K562 (cell line): ENCODE data around the gene MED15. TPM values are rescaled to one million over a fixed set of nuclear protein-coding genes. Genes with fewer than 3 reads are reported as not detected.

Experiments used
- ATF1 ChIP-seq, 2 experiments: fragments of 450-650 bp in 1 of 2; IDR thresholded peaks; 2 replicates each; pipeline ENCODE4 v1.6.1; 2016; ENCODE audit warnings: missing compliant biosample characterization in 1 of 2, missing genetic modification characterization in 1 of 2
- ELF4 ChIP-seq: fragments of 450-650 bp; formaldehyde crosslinking; IDR thresholded peaks from 2 replicates; pipeline ENCODE4 v1.4.0; 2022; ENCODE audit warnings: missing genetic modification characterization
- FOXK1 ChIP-seq: sonication (generic); formaldehyde crosslinking; IDR thresholded peaks from 2 replicates; pipeline ENCODE4 v1.8.0; 2022; ENCODE audit warnings: missing genetic modification reagents, mild to moderate bottlenecking, borderline replicate concordance
- HNRNPLL ChIP-seq: fragments of 200-400 bp; formaldehyde crosslinking; IDR thresholded peaks from 2 replicates; pipeline ENCODE4 v1.6.1; 2017; ENCODE audit warnings: low read length, low read depth, mild to moderate bottlenecking; ENCODE audit not compliant: poor library complexity, severe bottlenecking
- NR4A1 ChIP-seq, 2 experiments: fragments of 250-450 bp in 1 of 2; fragments of 450-650 bp in 1 of 2; sonication (Bioruptor Pico) in 1 of 2; IDR thresholded peaks; 2 replicates each; pipeline versions ENCODE4 v1.4.0 to v1.6.1; 2016 to 2020; ENCODE audit warnings: mild to moderate bottlenecking in 2 of 2, missing compliant biosample characterization in 1 of 2, missing genetic modification characterization in 1 of 2, moderate library complexity in 1 of 2
- PHB ChIP-seq: fragments of 250-450 bp; sonication (Bioruptor Pico); IDR thresholded peaks from 2 replicates; pipeline ENCODE4 v1.5.0; 2021
- POLR2G ChIP-seq: fragments of 200-400 bp; formaldehyde crosslinking; IDR thresholded peaks from 2 replicates; pipeline ENCODE4 v1.6.1; 2017; ENCODE audit warnings: low read depth, mild to moderate bottlenecking, antibody characterized with exemption, low read length, moderate library complexity
- PURB ChIP-seq: sonication (generic); formaldehyde crosslinking; IDR thresholded peaks from 2 replicates; pipeline ENCODE4 v1.9.0; 2021; ENCODE audit warnings: low read depth, mild to moderate bottlenecking, missing genetic modification reagents
- RAD21 ChIP-seq, 2 experiments: fragments of 250-450 bp in 1 of 2; fragments of 450-650 bp in 1 of 2; sonication (Bioruptor Pico) in 1 of 2; formaldehyde crosslinking in 1 of 2; IDR thresholded peaks in 1 of 2; conservative IDR thresholded peaks in 1 of 2; 2 replicates each; pipeline versions ENCODE4 v1.4.0 to v1.8.0; 2020 to 2022; ENCODE audit warnings: mild to moderate bottlenecking in 2 of 2, moderate library complexity in 1 of 2
- SAFB ChIP-seq: fragments of 200-400 bp; formaldehyde crosslinking; IDR thresholded peaks from 2 replicates; pipeline ENCODE4 v1.6.1; 2017; ENCODE audit warnings: low read depth, low read length, borderline replicate concordance
- TBL1XR1 ChIP-seq, 2 experiments: IDR thresholded peaks; 2 replicates each; pipeline ENCODE4 v1.6.1; 2012; ENCODE audit warnings: improper control_type of control experiment in 2 of 2, low read length in 2 of 2, mild to moderate bottlenecking in 1 of 2
- TEAD4 ChIP-seq, 2 experiments: sonication (generic) in 1 of 2; formaldehyde crosslinking in 1 of 2; IDR thresholded peaks; 2 replicates each; pipeline versions ENCODE4 v1.6.1 to v1.8.0; 2012 to 2022; ENCODE audit warnings: borderline replicate concordance in 1 of 2, inconsistent platforms in 1 of 2, low read length in 1 of 2, mild to moderate bottlenecking in 1 of 2, missing genetic modification reagents in 1 of 2
- ZNF217 ChIP-seq: sonication (generic); formaldehyde crosslinking; IDR thresholded peaks from 2 replicates; pipeline ENCODE4 v1.8.0; 2022; ENCODE audit warnings: mild to moderate bottlenecking, missing genetic modification reagents
- ZNF431 ChIP-seq: sonication (generic); formaldehyde crosslinking; IDR thresholded peaks from 2 replicates; pipeline ENCODE4 v1.8.0; 2022; ENCODE audit warnings: mild to moderate bottlenecking, missing genetic modification reagents
- ZNF77 ChIP-seq: fragments of 250-450 bp; sonication (Bioruptor Pico); IDR thresholded peaks from 2 replicates; pipeline ENCODE4 v1.5.0; 2020
- polyA plus RNA-seq, 8 experiments: library from polyadenylated mRNA; depleted of rRNA in 4 of 8; stranded (reverse) in 5 of 8; unstranded in 3 of 8; fragments of >200 nt; fragmentation: Nextera tagmentation in 2 of 8; fragmentation: Illumina TruSeq in 1 of 8; extraction: Ambion mirVana in 2 of 8; extraction: Trizol in 1 of 8; gene quantifications; 2 replicates each; pipeline versions ENCODE4 v1.2.1 to v1.2.3, GENCODE V29; 2011 to 2014; ENCODE audit warnings: inconsistent platforms in 1 of 8, missing spikeins in 1 of 8
- total RNA-seq, 7 experiments: library from RNA; depleted of rRNA in 6 of 7; stranded (reverse); fragments of >200 nt in 6 of 7; fragmentation: Illumina TruSeq in 2 of 7; extraction: Trizol in 2 of 7; gene quantifications; 2 replicates each; pipeline versions ENCODE4 v1.2.1 to v1.2.3, GENCODE V29; 2011 to 2021; ENCODE audit warnings: low replicate concordance in 1 of 7
- TF ChIP-seq, protein P1 (sequence below): sonication (generic); formaldehyde crosslinking; IDR thresholded peaks from 2 replicates; pipeline ENCODE4 v1.8.0; 2022; ENCODE audit warnings: mild to moderate bottlenecking, missing genetic modification reagents
- TF ChIP-seq, protein P2 (sequence below): fragments of 450-650 bp; IDR thresholded peaks from one replicate; pipeline ENCODE4 v1.6.1; 2018; ENCODE audit warnings: mild to moderate bottlenecking, moderate library complexity; ENCODE audit not compliant: partially characterized antibody
- TF ChIP-seq, protein P3 (sequence below): fragments of 450-650 bp; formaldehyde crosslinking; IDR thresholded peaks from 2 replicates; pipeline ENCODE4 v1.4.0; 2020; ENCODE audit warnings: mild to moderate bottlenecking, mixed read lengths
- TF ChIP-seq, protein P4 (sequence below): sonication (generic); formaldehyde crosslinking; IDR thresholded peaks from 2 replicates; pipeline ENCODE4 v1.8.0; 2022; ENCODE audit warnings: mild to moderate bottlenecking, missing genetic modification reagents

MED15 gene
- total and polyA plus RNA-seq, 9 of the 15 experiments (the other 6 are each of a cell fraction or from before 2014, with no cell fraction given): 4.0 to 271 (median 60.1) TPM

DNA sequence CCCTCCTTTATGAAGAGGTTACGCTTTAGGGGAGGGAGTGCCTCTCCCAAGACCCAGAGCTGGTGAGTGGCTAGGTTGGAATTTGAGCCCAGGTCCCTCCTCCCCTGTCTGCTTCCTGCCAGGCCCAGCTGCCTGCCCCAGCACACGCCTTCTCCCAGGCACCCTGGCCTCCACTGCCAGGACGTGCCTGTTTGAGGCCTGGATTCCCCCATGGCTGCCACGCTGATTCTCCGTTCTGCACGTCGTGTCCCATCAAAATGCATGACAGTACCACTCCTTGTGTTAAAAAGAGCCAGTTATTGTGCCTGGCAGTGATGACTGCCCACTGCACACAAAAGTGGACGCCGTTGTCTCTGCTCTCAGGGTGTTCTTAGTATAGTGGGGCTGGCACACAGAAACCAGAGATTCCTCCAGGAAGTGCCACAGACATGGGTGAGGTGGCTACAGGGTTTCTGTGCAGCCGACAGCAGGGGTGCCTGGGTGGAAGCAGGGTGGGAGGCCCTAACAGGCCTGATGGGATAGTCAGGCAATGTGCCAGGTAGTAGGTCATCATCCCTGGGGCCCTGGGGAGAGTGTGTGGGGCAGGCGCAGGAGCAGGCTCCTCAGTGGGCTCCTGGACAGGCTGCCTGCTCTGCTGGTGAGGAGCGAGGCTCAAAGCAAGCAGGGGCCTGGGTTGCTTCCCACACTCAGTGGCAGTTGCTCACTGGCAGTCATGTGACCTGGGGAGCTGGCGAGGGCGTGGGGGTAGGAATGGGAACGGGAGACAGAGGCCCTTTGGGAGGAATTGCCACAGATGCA is 24.2 kb downstream of the MED15 start (continued):
- TF ChIP-seq, protein P1, sequence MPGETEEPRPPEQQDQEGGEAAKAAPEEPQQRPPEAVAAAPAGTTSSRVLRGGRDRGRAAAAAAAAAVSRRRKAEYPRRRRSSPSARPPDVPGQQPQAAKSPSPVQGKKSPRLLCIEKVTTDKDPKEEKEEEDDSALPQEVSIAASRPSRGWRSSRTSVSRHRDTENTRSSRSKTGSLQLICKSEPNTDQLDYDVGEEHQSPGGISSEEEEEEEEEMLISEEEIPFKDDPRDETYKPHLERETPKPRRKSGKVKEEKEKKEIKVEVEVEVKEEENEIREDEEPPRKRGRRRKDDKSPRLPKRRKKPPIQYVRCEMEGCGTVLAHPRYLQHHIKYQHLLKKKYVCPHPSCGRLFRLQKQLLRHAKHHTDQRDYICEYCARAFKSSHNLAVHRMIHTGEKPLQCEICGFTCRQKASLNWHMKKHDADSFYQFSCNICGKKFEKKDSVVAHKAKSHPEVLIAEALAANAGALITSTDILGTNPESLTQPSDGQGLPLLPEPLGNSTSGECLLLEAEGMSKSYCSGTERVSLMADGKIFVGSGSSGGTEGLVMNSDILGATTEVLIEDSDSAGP (CRISPR knock-in tag): peak; percentile 29; the same call in 1 of the 2 replicates
- TF ChIP-seq PURB (CRISPR knock-in tag) (0 out of 2 replicates have a peak, but pooled peaks have one; percentile 51), HNRNPLL (peak; percentile 26), ATF1 (CRISPR knock-in tag; IDR thresholded peaks at IDR 0.05) (no peak), ATF1 (tag; IDR thresholded peaks at IDR 0.05) (0 out of 2 replicates have a peak, but pooled peaks have one; percentile 17), ZNF77 (CRISPR knock-in tag) (0 out of 2 replicates have a peak, but pooled peaks have one; percentile 28), SAFB (no peak), RAD21 (CRISPR knock-in tag; conservative IDR thresholded peaks at IDR 0.05 in 1 of 2, IDR thresholded peaks at IDR 0.05 in 1 of 2) (no peak), TBL1XR1 (IDR thresholded peaks at IDR 0.05; ENCODE audit: low read length in 2 of 2) (peak in 1 of 2 experiments; percentile 37; a peak in 1 of 4 replicates), PHB (CRISPR knock-in tag) (peak; percentile 15; the same call in 1 of the 2 replicates), FOXK1 (CRISPR knock-in tag) (peak; percentile 68; the same call in 1 of the 2 replicates), TEAD4 (IDR thresholded peaks at IDR 0.05; ENCODE audit: low read length) (no peak), TEAD4 (CRISPR knock-in tag; IDR thresholded peaks at IDR 0.05; ENCODE audit: borderline replicate concordance) (no peak; the same call in 1 of the 2 replicates), ZNF431 (no peak), NR4A1 (CRISPR knock-in tag; IDR thresholded peaks at IDR 0.05) (0 out of 2 replicates have a peak, but pooled peaks have one; percentile 41), NR4A1 (tag; IDR thresholded peaks at IDR 0.05) (no peak), ZNF217 (CRISPR knock-in tag) (0 out of 2 replicates have a peak, but pooled peaks have one; percentile 59), ELF4 (CRISPR knock-in tag) (peak; percentile 27; the same call in 1 of the 2 replicates), POLR2G (peak; percentile 70)
- TF ChIP-seq, protein P2, sequence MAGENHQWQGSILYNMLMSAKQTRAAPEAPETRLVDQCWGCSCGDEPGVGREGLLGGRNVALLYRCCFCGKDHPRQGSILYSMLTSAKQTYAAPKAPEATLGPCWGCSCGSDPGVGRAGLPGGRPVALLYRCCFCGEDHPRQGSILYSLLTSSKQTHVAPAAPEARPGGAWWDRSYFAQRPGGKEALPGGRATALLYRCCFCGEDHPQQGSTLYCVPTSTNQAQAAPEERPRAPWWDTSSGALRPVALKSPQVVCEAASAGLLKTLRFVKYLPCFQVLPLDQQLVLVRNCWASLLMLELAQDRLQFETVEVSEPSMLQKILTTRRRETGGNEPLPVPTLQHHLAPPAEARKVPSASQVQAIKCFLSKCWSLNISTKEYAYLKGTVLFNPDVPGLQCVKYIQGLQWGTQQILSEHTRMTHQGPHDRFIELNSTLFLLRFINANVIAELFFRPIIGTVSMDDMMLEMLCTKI: no peak
- TF ChIP-seq, protein P3, sequence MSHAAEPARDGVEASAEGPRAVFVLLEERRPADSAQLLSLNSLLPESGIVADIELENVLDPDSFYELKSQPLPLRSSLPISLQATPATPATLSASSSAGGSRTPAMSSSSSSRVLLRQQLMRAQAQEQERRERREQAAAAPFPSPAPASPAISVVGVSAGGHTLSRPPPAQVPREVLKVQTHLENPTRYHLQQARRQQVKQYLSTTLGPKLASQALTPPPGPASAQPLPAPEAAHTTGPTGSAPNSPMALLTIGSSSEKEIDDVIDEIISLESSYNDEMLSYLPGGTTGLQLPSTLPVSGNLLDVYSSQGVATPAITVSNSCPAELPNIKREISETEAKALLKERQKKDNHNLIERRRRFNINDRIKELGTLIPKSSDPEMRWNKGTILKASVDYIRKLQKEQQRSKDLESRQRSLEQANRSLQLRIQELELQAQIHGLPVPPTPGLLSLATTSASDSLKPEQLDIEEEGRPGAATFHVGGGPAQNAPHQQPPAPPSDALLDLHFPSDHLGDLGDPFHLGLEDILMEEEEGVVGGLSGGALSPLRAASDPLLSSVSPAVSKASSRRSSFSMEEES: peak; percentile 94
- TF ChIP-seq, protein P4, sequence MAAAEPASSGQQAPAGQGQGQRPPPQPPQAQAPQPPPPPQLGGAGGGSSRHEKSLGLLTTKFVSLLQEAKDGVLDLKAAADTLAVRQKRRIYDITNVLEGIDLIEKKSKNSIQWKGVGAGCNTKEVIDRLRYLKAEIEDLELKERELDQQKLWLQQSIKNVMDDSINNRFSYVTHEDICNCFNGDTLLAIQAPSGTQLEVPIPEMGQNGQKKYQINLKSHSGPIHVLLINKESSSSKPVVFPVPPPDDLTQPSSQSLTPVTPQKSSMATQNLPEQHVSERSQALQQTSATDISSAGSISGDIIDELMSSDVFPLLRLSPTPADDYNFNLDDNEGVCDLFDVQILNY (CRISPR knock-in tag): peak; percentile 13; the same call in 1 of the 2 replicates
